K562 (cell line): ENCODE data around the gene USP5. TPM values are rescaled to one million over a fixed set of nuclear protein-coding genes. Genes with fewer than 3 reads are reported as not detected.

Experiments used
- ATAC-seq: fragments of 200-7000 bp; cut with Tn5 transposase; 3 replicates; pipeline ENCODE4 v1.9.1; 2020; ENCODE audit warnings: moderate library complexity
- BruUV-seq: library from RNA; stranded (reverse); fragments of 400-500 nt; replicated peaks from 2 replicates; lab custom pipeline; 2021; lab: Mats Ljungman, UMichigan
- CTCF ChIA-PET: fragments of 300-600 bp; formaldehyde crosslinking; extraction: SDS; loops from one replicate; lab custom pipeline; 2021; ENCODE audit warnings: low intra/inter-chr PET ratio; lab: Yijun Ruan, JAX
- POLR2A ChIA-PET: fragments of 300-600, 350-650 bp; sonication (Branson Sonifier 250); formaldehyde crosslinking; extraction: SDS; loops from one replicate; lab custom pipeline; 2021; ENCODE audit warnings: antibody characterized with exemption, inconsistent platforms; lab: Yijun Ruan, JAX
- DNase-seq, 4 experiments: peaks; one replicate each; pipeline versions ENCODE4 v3.0.0 to v3.0.0-alpha.2; 2011 to 2018; ENCODE audit warnings: low spot score in 3 of 4, mixed read lengths in 3 of 4; ENCODE audit errors: extremely low read depth in 1 of 4
- FAIRE-seq: peaks from 2 replicates; lab custom pipeline; 2011; peaks lifted over from hg19 to GRCh38; lab: Jason Lieb, UNC
- H2AFZ ChIP-seq: 2 replicates; pipeline ENCODE4 v1.6.0; 2011; ENCODE audit warnings: low read depth, low read length, control low read depth, inconsistent platforms
- H3K27ac ChIP-seq: fragments of 200-600 bp; 3 replicates; pipeline ENCODE4 v1.8.0; 2011; ENCODE audit warnings: low read depth, mild to moderate bottlenecking, control low read depth, inconsistent platforms, low read length, moderate library complexity, mixed read lengths; ENCODE audit errors: extremely low read depth
- H3K27me3 ChIP-seq, 2 experiments: fragments of 300-600 bp in 1 of 2; 2 replicates in 1 of 2; 3 replicates in 1 of 2; pipeline versions ENCODE4 v1.6.0 to v1.8.0; 2011; ENCODE audit warnings: inconsistent platforms in 2 of 2, low read length in 2 of 2, mild to moderate bottlenecking in 1 of 2, mixed read lengths in 1 of 2, moderate library complexity in 1 of 2; ENCODE audit not compliant: control insufficient read depth in 2 of 2, insufficient read depth in 2 of 2
- H3K36me3 ChIP-seq: fragments of 300-600 bp; 3 replicates; pipeline ENCODE4 v1.8.0; 2011; ENCODE audit warnings: mild to moderate bottlenecking, low read length, inconsistent platforms; ENCODE audit not compliant: control insufficient read depth, insufficient read depth
- H3K4me1 ChIP-seq, 2 experiments: fragments of 200-600 bp in 1 of 2; replicated peaks in 1 of 2; 2 replicates in 1 of 2; 3 replicates in 1 of 2; pipeline versions ENCODE4 v1.5.1 to v1.8.0; 2011; ENCODE audit warnings: inconsistent platforms in 2 of 2, low read length in 2 of 2, mild to moderate bottlenecking in 1 of 2, mixed read lengths in 1 of 2, moderate library complexity in 1 of 2; ENCODE audit not compliant: control insufficient read depth in 2 of 2, insufficient read depth in 2 of 2
- H3K4me2 ChIP-seq: 2 replicates; pipeline ENCODE4 v1.6.1; 2011; ENCODE audit warnings: low read length, control low read depth, inconsistent platforms, mixed read lengths; ENCODE audit not compliant: insufficient read depth
- H3K4me3 ChIP-seq: fragments of 200-600 bp; sonication (generic), shearing (Covaris generic); 2 replicates; pipeline ENCODE4 v1.5.1; 2016; ENCODE audit warnings: control low read depth, inconsistent platforms
- H3K79me2 ChIP-seq: fragments of 200-600 bp; 3 replicates; pipeline ENCODE4 v1.8.0; 2011; ENCODE audit warnings: low read length, inconsistent platforms; ENCODE audit not compliant: control insufficient read depth, insufficient read depth
- H3K9ac ChIP-seq, 2 experiments: 2 replicates each; pipeline versions ENCODE4 v1.6.0 to v1.6.1; 2011; ENCODE audit warnings: low read depth in 2 of 2, low read length in 2 of 2, control low read depth in 1 of 2, inconsistent platforms in 1 of 2, mild to moderate bottlenecking in 1 of 2, mixed read lengths in 1 of 2; ENCODE audit not compliant: insufficient read depth in 1 of 2
- H3K9me1 ChIP-seq: one replicate; pipeline ENCODE4 v1.6.0; 2011; ENCODE audit warnings: inconsistent platforms, mild to moderate bottlenecking, low read length, moderate library complexity; ENCODE audit not compliant: control insufficient read depth, insufficient read depth
- H3K9me3 ChIP-seq: replicated peaks from 2 replicates; pipeline ENCODE4 v1.5.1; 2011; ENCODE audit warnings: low read depth, low read length, inconsistent platforms; ENCODE audit not compliant: control insufficient read depth, insufficient read depth
- H4K20me1 ChIP-seq: replicated peaks from 2 replicates; pipeline ENCODE4 v1.6.1; 2011; ENCODE audit warnings: low read length, inconsistent platforms, mixed read lengths; ENCODE audit not compliant: control insufficient read depth, insufficient read depth
- BACH1 ChIP-seq: fragments of 200-800 bp; sonication (Bioruptor generic); IDR thresholded peaks from 2 replicates; pipeline ENCODE4 v1.6.1; 2016; ENCODE audit warnings: missing genetic modification characterization, missing compliant biosample characterization
- CBFB ChIP-seq: sonication (generic); formaldehyde crosslinking; IDR thresholded peaks from 2 replicates; pipeline ENCODE4 v1.4.0; 2020; ENCODE audit warnings: mild to moderate bottlenecking, missing genetic modification reagents
- E2F3 ChIP-seq: fragments of 250-450 bp; sonication (Bioruptor Pico); IDR thresholded peaks from 2 replicates; pipeline ENCODE4 v1.4.0; 2020; ENCODE audit warnings: mild to moderate bottlenecking
- ELK3 ChIP-seq: fragments of 450-650 bp; formaldehyde crosslinking; IDR thresholded peaks from 2 replicates; pipeline ENCODE4 v1.4.0; 2020; ENCODE audit warnings: mild to moderate bottlenecking
- ERF ChIP-seq: fragments of 450-650 bp; formaldehyde crosslinking; IDR thresholded peaks from 2 replicates; pipeline ENCODE4 v1.4.0; 2020; ENCODE audit warnings: mild to moderate bottlenecking, mixed read lengths
- ETS2 ChIP-seq: IDR thresholded peaks from 2 replicates; pipeline ENCODE4 v1.6.1; 2016; ENCODE audit warnings: borderline replicate concordance, missing genetic modification characterization, mild to moderate bottlenecking, moderate library complexity, missing compliant biosample characterization; ENCODE audit not compliant: poor library complexity, severe bottlenecking
- GABPB1 ChIP-seq: sonication (generic); formaldehyde crosslinking; IDR thresholded peaks from 2 replicates; pipeline ENCODE4 v1.8.0; 2022; ENCODE audit warnings: mild to moderate bottlenecking, missing genetic modification reagents
- GATAD2A ChIP-seq: fragments of 450-650 bp; IDR thresholded peaks from 2 replicates; pipeline ENCODE4 v1.6.1; 2017
- HEY1 ChIP-seq: fragments of 250-450 bp; sonication (Bioruptor Pico); IDR thresholded peaks from 2 replicates; pipeline ENCODE4 v1.5.0; 2020; ENCODE audit warnings: mild to moderate bottlenecking, moderate library complexity, borderline replicate concordance
- HMG20B ChIP-seq: fragments of 250-450 bp; sonication (Bioruptor Pico); IDR thresholded peaks from 2 replicates; pipeline ENCODE4 v1.5.0; 2021; ENCODE audit warnings: mild to moderate bottlenecking
- KLF13 ChIP-seq: fragments of 450-650 bp; IDR thresholded peaks from 2 replicates; pipeline ENCODE4 v1.6.1; 2016; ENCODE audit warnings: missing genetic modification characterization, low read depth, mild to moderate bottlenecking, missing compliant biosample characterization, moderate library complexity, borderline replicate concordance
- MAZ ChIP-seq, 2 experiments: fragments of 450-650 bp in 1 of 2; sonication (generic) in 1 of 2; formaldehyde crosslinking; IDR thresholded peaks in 1 of 2; conservative IDR thresholded peaks in 1 of 2; 2 replicates each; pipeline versions ENCODE4 v1.4.0 to v1.5.0; 2020; ENCODE audit warnings: mild to moderate bottlenecking in 1 of 2, missing genetic modification reagents in 1 of 2
- MCM2 ChIP-seq: fragments of 450-650 bp; IDR thresholded peaks from 2 replicates; pipeline ENCODE4 v1.6.1; 2017; ENCODE audit warnings: low read depth, mild to moderate bottlenecking
- OTX1 ChIP-seq: fragments of 450-650 bp; formaldehyde crosslinking; IDR thresholded peaks from 2 replicates; pipeline ENCODE4 v1.4.0; 2022; ENCODE audit warnings: mild to moderate bottlenecking
- PPARD ChIP-seq: fragments of 250-450 bp; sonication (Bioruptor Pico); IDR thresholded peaks from 2 replicates; pipeline ENCODE4 v1.8.0; 2022; ENCODE audit warnings: inconsistent platforms, mild to moderate bottlenecking, moderate library complexity
- WHSC1 ChIP-seq: IDR thresholded peaks from one replicate; pipeline ENCODE4 v1.6.1; 2012; ENCODE audit warnings: low read length, control low read depth, inconsistent platforms
- YBX1 ChIP-seq: fragments of 450-650 bp; IDR thresholded peaks from 2 replicates; pipeline ENCODE4 v1.7.1; 2016; ENCODE audit warnings: mild to moderate bottlenecking
- ZNF217 ChIP-seq: sonication (generic); formaldehyde crosslinking; IDR thresholded peaks from 2 replicates; pipeline ENCODE4 v1.8.0; 2022; ENCODE audit warnings: mild to moderate bottlenecking, missing genetic modification reagents
- WGBS: fragments of 100-300 bp; shearing (Covaris generic); methylation state at CpG from one replicate; pipeline ENCODE4 v1.1.6; 2016; ENCODE audit warnings: low coverage, mixed read lengths; ENCODE audit not compliant: insufficient coverage; ENCODE audit errors: missing lambda C conversion rate; 5-methylcytosine and 5-hydroxymethylcytosine counted together
- in situ Hi-C: fragments of 300-500 bp; cut with MboI; formaldehyde crosslinking; loops from 4 replicates; pipeline ENCODE4 v1.15.0; 2018; ENCODE audit warnings: inconsistent platforms, mixed read lengths
- intact Hi-C: fragments of 100-400 bp; cut with micrococcal nuclease; formaldehyde crosslinking; loops from 2 replicates; pipeline ENCODE4 v1.14.2; 2022
- polyA plus RNA-seq, 8 experiments: library from polyadenylated mRNA; depleted of rRNA in 4 of 8; stranded (reverse) in 5 of 8; unstranded in 3 of 8; fragments of >200 nt; fragmentation: Nextera tagmentation in 2 of 8; fragmentation: Illumina TruSeq in 1 of 8; extraction: Ambion mirVana in 2 of 8; extraction: Trizol in 1 of 8; gene quantifications; 2 replicates each; pipeline versions ENCODE4 v1.2.1 to v1.2.3, GENCODE V29; 2011 to 2014; ENCODE audit warnings: inconsistent platforms in 1 of 8, missing spikeins in 1 of 8
- total RNA-seq, 7 experiments: library from RNA; depleted of rRNA in 6 of 7; stranded (reverse); fragments of >200 nt in 6 of 7; fragmentation: Illumina TruSeq in 2 of 7; extraction: Trizol in 2 of 7; gene quantifications; 2 replicates each; pipeline versions ENCODE4 v1.2.1 to v1.2.3, GENCODE V29; 2011 to 2021; ENCODE audit warnings: low replicate concordance in 1 of 7

USP5 gene
- total and polyA plus RNA-seq, 9 of the 15 experiments (the other 6 are each of a cell fraction or from before 2014, with no cell fraction given) = 1.4 to 107 (median 48.6) TPM

DNA sequence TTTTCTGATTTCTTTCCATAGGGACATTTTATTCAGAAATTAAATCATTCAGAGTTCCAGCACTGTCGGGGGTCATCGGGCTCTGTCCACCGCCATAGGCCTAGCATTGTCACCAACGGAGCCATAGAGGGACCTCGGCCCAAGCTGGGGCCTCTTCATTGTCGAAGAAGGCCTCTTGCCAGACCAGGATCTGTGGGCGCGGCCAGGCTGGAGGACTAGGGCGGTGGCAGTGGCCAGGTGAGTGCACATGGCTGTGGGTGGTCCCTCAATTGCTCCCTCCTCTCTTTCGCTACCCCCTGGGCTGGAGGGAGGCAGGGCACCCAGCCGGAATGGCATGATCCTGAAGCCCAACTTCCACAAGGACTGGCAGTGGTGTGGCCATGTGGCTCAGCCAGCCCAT, 31.7 kb downstream of the USP5 start:
- no peaks in the 10 kb centered on the region for H4K20me1 ChIP-seq
- CTCF ChIA-PET = no interaction called here
- intact Hi-C loops (no loop called here), in situ Hi-C loops (no loop called here)
- H3K4me3 ChIP-seq = no peak overlapping the region
- POLR2A ChIA-PET = interaction anchor here (1.0 kb wide), 2 partner anchors 10 to 14 kb away, joined by 3 read pairs; partner anchors contain the start of gene SPSB2
- DNase-seq = no peak
- H3K27ac ChIP-seq = no peak overlapping the region
- H3K36me3 ChIP-seq = peaks cover 14% of the 10 kb centered on the region; the same call in 1 of the 3 replicates
- H3K27me3 ChIP-seq = no peaks in the 10 kb centered on the region
- H3K4me2 ChIP-seq = no peak overlapping the region
- TF ChIP-seq PPARD (CRISPR knock-in tag) (no peak), ZNF217 (CRISPR knock-in tag) (no peak), KLF13 (tag) (no peak), ELK3 (CRISPR knock-in tag) (no peak), BACH1 (no peak), HMG20B (CRISPR knock-in tag) (no peak), GATAD2A (no peak), OTX1 (CRISPR knock-in tag) (no peak), CBFB (CRISPR knock-in tag) (no peak), MCM2 (no peak), E2F3 (CRISPR knock-in tag) (no peak), YBX1 (no peak), ERF (no peak), ETS2 (tag) (no peak), HEY1 (CRISPR knock-in tag) (no peak), MAZ (CRISPR knock-in tag; conservative IDR thresholded peaks at IDR 0.05 in 1 of 2, IDR thresholded peaks at IDR 0.05 in 1 of 2) (no peak), GABPB1 (CRISPR knock-in tag) (no peak), WHSC1 (no peak)
- no peaks in the 10 kb centered on the region for H3K79me2 ChIP-seq
- H2AFZ ChIP-seq = no peak overlapping the region
- no peak for ATAC-seq
- no peaks in the 10 kb centered on the region for H3K9me1 ChIP-seq
- peaks cover 3 to 9% of the 10 kb centered on the region in 2 experiments; a peak in 2 of 5 replicates for H3K4me1 ChIP-seq
- no peak overlapping the region; a peak in 1 of 4 replicates for H3K9ac ChIP-seq
- BruUV-seq = no TSS peak
- H3K9me3 ChIP-seq = no peaks in the 10 kb centered on the region
- FAIRE-seq = no peak
- WGBS = 88% methylated on average over 4 of the region's 11 CpGs
